Caco-2 (cell line): Measurements from ENCODE around the gene LIMS2. TPM values are rescaled to one million over a fixed set of nuclear protein-coding genes. Genes with fewer than 3 reads are reported as not detected.

Experiments used
- BruUV-seq: library from RNA; stranded (reverse); fragments of 400-500 nt; replicated peaks from 2 replicates; lab custom pipeline; 2021; lab: Mats Ljungman, UMichigan
- CTCF ChIA-PET: fragments of 300-600 bp; sonication (Branson Sonifier 250); formaldehyde crosslinking; loops from one replicate; lab custom pipeline; 2022; ENCODE audit warnings: antibody characterized with exemption; lab: Charles Lee
- POLR2A ChIA-PET: fragments of 300-600 bp; sonication (Branson Sonifier 250); formaldehyde crosslinking; loops from one replicate; lab custom pipeline; 2022; ENCODE audit warnings: antibody characterized with exemption; lab: Charles Lee
- DNase-seq, 2 experiments: peaks; one replicate each; pipeline versions ENCODE4 v3.0.0 to v3.0.0-alpha.2; 2020 to 2022
- H3K27me3 ChIP-seq: replicated peaks from 2 replicates; pipeline ENCODE4 v1.6.0; 2011; ENCODE audit warnings: low read length; ENCODE audit not compliant: control insufficient read depth, insufficient read depth
- H3K36me3 ChIP-seq: 2 replicates; pipeline ENCODE4 v1.5.1; 2011; ENCODE audit warnings: low read length; ENCODE audit not compliant: control insufficient read depth, insufficient read depth
- H3K4me1 ChIP-seq: fragments of 250-450 bp; sonication (Bioruptor Pico); 2 replicates; pipeline ENCODE4 v1.5.1; 2020; ENCODE audit warnings: mild to moderate bottlenecking
- H3K4me3 ChIP-seq: 2 replicates; pipeline ENCODE4 v1.5.1; 2011; ENCODE audit warnings: low read depth, mild to moderate bottlenecking, control low read depth, low read length
- H3K9me3 ChIP-seq: fragments of 250-450 bp; sonication (Bioruptor Pico); 2 replicates; pipeline ENCODE4 v1.5.1; 2020; ENCODE audit warnings: mild to moderate bottlenecking, moderate library complexity
- H3K27ac Mint-ChIP-seq: one replicate; pipeline ENCODE4 v1.8.0; 2022; ENCODE audit warnings: mixed read lengths; ENCODE audit not compliant: unreplicated experiment
- H3K27me3 Mint-ChIP-seq: one replicate; pipeline ENCODE4 v1.8.0; 2022; ENCODE audit warnings: mixed read lengths; ENCODE audit not compliant: insufficient read depth, unreplicated experiment
- H3K36me3 Mint-ChIP-seq: one replicate; pipeline ENCODE4 v1.8.0; 2022; ENCODE audit warnings: mild to moderate bottlenecking, mixed read lengths; ENCODE audit not compliant: insufficient read depth, unreplicated experiment
- H3K4me1 Mint-ChIP-seq: one replicate; pipeline ENCODE4 v1.8.0; 2022; ENCODE audit warnings: low read depth, mixed read lengths; ENCODE audit not compliant: unreplicated experiment
- H3K4me3 Mint-ChIP-seq: one replicate; pipeline ENCODE4 v1.8.0; 2022; ENCODE audit warnings: mild to moderate bottlenecking, moderate library complexity, mixed read lengths; ENCODE audit not compliant: unreplicated experiment
- H3K9me3 Mint-ChIP-seq: one replicate; pipeline ENCODE4 v1.8.0; 2022; ENCODE audit warnings: mixed read lengths; ENCODE audit not compliant: unreplicated experiment
- CTCF ChIP-seq, 2 experiments: fragments of 200-600 bp in 1 of 2; IDR thresholded peaks; 1 replicate in 1 of 2; 2 replicates in 1 of 2; pipeline versions ENCODE4 v1.5.1 to v1.8.0; 2011 to 2022; ENCODE audit warnings: antibody characterized with exemption in 1 of 2, control low read depth in 1 of 2, inconsistent platforms in 1 of 2, low read depth in 1 of 2, low read length in 1 of 2, mild to moderate bottlenecking in 1 of 2, moderate library complexity in 1 of 2; ENCODE audit not compliant: insufficient read depth in 1 of 2, severe bottlenecking in 1 of 2, unreplicated experiment in 1 of 2
- intact Hi-C: fragments of 100-400 bp; cut with micrococcal nuclease; formaldehyde crosslinking; loops from one replicate; pipeline ENCODE4 v1.10.0; 2022; ENCODE audit not compliant: unreplicated experiment
- total RNA-seq: library from RNA; stranded (reverse); gene quantifications from 2 replicates; pipeline ENCODE4 v1.2.3, GENCODE V29; 2022

LIMS2 gene
- total RNA-seq, 1 experiment from 2014 or later = 10.0 TPM

GRCh38 chr2:127638361-127639110, 36.8 kb downstream of the LIMS2 start:
- Histone ChIP-seq H3K9me3 (no peaks in the 10 kb centered on the region), H3K4me1 (peaks cover 22% of the 10 kb centered on the region), H3K27me3 (no peaks in the 10 kb centered on the region), H3K4me3 (no peak overlapping the region), H3K36me3 (no peaks in the 10 kb centered on the region)
- no TSS peak for BruUV-seq
- Mint-ChIP-seq H3K9me3 (no peaks in the 10 kb centered on the region), H3K27ac (peak overlapping the region; percentile 56), H3K4me1 (peaks cover 6% of the 10 kb centered on the region), H3K36me3 (peaks cover 5% of the 10 kb centered on the region), H3K27me3 (no peaks in the 10 kb centered on the region), H3K4me3 (no peak overlapping the region)
- POLR2A ChIA-PET = no interaction called here
- no peak for DNase-seq
- TF ChIP-seq CTCF (IDR thresholded peaks at IDR 0.05; ENCODE audit: insufficient read depth in 1 of 2, low read depth in 1 of 2, low read length in 1 of 2, severe bottlenecking in 1 of 2, unreplicated experiment in 1 of 2) = no peak
- CTCF ChIA-PET = interaction anchor here (1.6 kb wide), 1 partner anchor 47 kb away, joined by 4 read pairs; no protein-coding TSS in a partner anchor
- intact Hi-C loops = no loop called here

- H3K36me3 Mint-ChIP-seq = peaks cover 5% of the 10 kb centered on the region
- no TSS peak for BruUV-seq
- ChIA-PET POLR2A (no interaction called here), CTCF (no interaction called here)
- no peaks in the 10 kb centered on the region for H3K9me3 Mint-ChIP-seq
- no peaks in the 10 kb centered on the region for H3K9me3 ChIP-seq
- intact Hi-C loops = no loop called here
- H3K4me1 ChIP-seq = peaks cover 22% of the 10 kb centered on the region
- no peaks in the 10 kb centered on the region for H3K27me3 ChIP-seq
- H3K4me3 ChIP-seq = no peak overlapping the region
- H3K4me3 Mint-ChIP-seq = peak overlapping the region; percentile 17
- peak overlapping the region; percentile 56 for H3K27ac Mint-ChIP-seq
- no peaks in the 10 kb centered on the region for H3K27me3 Mint-ChIP-seq
- peak; percentile 34 to 53 for DNase-seq
- TF ChIP-seq CTCF (IDR thresholded peaks at IDR 0.05; ENCODE audit: insufficient read depth in 1 of 2, low read depth in 1 of 2, low read length in 1 of 2, severe bottlenecking in 1 of 2, unreplicated experiment in 1 of 2) = no peak
- H3K4me1 Mint-ChIP-seq = peaks cover 6% of the 10 kb centered on the region
- no peaks in the 10 kb centered on the region for H3K36me3 ChIP-seq
These were observed 37.5 kb downstream of the LIMS2 start for GRCh38 chr2:127637725-127638252.

DNA sequence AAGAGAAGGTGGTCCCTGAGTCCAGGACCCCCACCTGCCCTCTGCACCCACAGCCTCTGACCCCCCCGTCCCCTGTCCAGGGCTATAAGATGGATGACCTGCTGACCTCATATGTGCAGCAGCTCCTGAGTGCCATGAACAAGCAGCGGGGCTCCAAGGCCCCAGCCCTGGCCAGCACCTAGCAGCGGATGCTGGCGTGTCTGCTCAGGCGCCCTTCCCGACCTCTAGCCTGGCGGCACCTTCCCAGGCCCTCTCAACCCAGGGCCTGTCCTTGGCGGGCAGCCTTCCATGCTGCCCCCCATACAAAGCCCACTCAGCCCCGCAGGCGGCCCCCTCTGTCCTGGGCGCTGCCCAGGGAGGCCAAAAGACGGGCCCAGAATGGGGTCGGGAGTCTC, 38.1 kb downstream of the LIMS2 start:
- Histone ChIP-seq H3K27me3 (no peaks in the 10 kb centered on the region), H3K4me1 (peaks cover 22% of the 10 kb centered on the region), H3K36me3 (no peaks in the 10 kb centered on the region), H3K4me3 (no peak overlapping the region), H3K9me3 (no peaks in the 10 kb centered on the region)
- Mint-ChIP-seq H3K4me1 (peaks cover 6% of the 10 kb centered on the region), H3K36me3 (peaks cover 5% of the 10 kb centered on the region), H3K9me3 (no peaks in the 10 kb centered on the region), H3K27me3 (no peaks in the 10 kb centered on the region), H3K27ac (no peak overlapping the region), H3K4me3 (no peak overlapping the region)
- no peak for TF ChIP-seq CTCF (IDR thresholded peaks at IDR 0.05; ENCODE audit: insufficient read depth in 1 of 2, low read depth in 1 of 2, low read length in 1 of 2, severe bottlenecking in 1 of 2, unreplicated experiment in 1 of 2)
- ChIA-PET POLR2A (interaction anchor here (0.6 kb wide), 1 partner anchor 368 kb away, joined by 6 read pairs; no protein-coding TSS in a partner anchor), CTCF (interaction anchor here (0.6 kb wide), 1 partner anchor 165 kb away, joined by 3 read pairs; no protein-coding TSS in a partner anchor)
- no TSS peak for BruUV-seq
- no peak for DNase-seq
- intact Hi-C loops = no loop called here
